ENCODE data around the gene PSRC1. TPM values are rescaled to one million over a fixed set of nuclear protein-coding genes. Genes with fewer than 3 reads are reported as not detected.

Gene PSRC1
- total RNA-seq, 1 experiment from 2014 or later, result 68.4 TPM

GRCh38 chr1:109315288-109315687 lies 32.3 kb upstream of the PSRC1 start:
- Mint-ChIP-seq H3K9me3 (no peaks in the 10 kb centered on the region), H3K4me3 (no peak overlapping the region), H3K36me3 (peaks cover 41% of the 10 kb centered on the region), H3K27me3 (ENCODE audit: low read depth) (no peaks in the 10 kb centered on the region), H3K27ac (no peak overlapping the region), H3K4me1 (peaks cover 11% of the 10 kb centered on the region)
- POLR2A ChIA-PET, result no interaction called here
- CTCF ChIA-PET, result no interaction called here
- no peak for ATAC-seq
- DNase-seq (ENCODE audit: low spot score), result no peak
- TF ChIP-seq SOX15 (CRISPR knock-in tag; IDR thresholded peaks at IDR 0.05) (no peak), USF1 (CRISPR knock-in tag; IDR thresholded peaks at IDR 0.05) (no peak), ARID4B (CRISPR knock-in tag; IDR thresholded peaks at IDR 0.05; ENCODE audit: borderline replicate concordance) (no peak), MXD4 (CRISPR knock-in tag; IDR thresholded peaks at IDR 0.05; ENCODE audit: borderline replicate concordance) (no peak), USF2 (CRISPR knock-in tag; IDR thresholded peaks at IDR 0.05) (no peak), ATF6 (CRISPR knock-in tag; IDR thresholded peaks at IDR 0.05) (no peak), RELA (CRISPR knock-in tag; IDR thresholded peaks at IDR 0.05; ENCODE audit: borderline replicate concordance) (no peak), OVOL2 (CRISPR knock-in tag; IDR thresholded peaks at IDR 0.05; ENCODE audit: borderline replicate concordance) (no peak), JUN (CRISPR knock-in tag; IDR thresholded peaks at IDR 0.05) (no peak), FOXK1 (CRISPR knock-in tag; IDR thresholded peaks at IDR 0.05) (no peak), PRDM15 (CRISPR knock-in tag; IDR thresholded peaks at IDR 0.05) (no peak), STAT6 (CRISPR knock-in tag; conservative IDR thresholded peaks at IDR 0.05; ENCODE audit: low read depth) (no peak)
